ENCODE measurements around the gene SPEG.

DNA sequence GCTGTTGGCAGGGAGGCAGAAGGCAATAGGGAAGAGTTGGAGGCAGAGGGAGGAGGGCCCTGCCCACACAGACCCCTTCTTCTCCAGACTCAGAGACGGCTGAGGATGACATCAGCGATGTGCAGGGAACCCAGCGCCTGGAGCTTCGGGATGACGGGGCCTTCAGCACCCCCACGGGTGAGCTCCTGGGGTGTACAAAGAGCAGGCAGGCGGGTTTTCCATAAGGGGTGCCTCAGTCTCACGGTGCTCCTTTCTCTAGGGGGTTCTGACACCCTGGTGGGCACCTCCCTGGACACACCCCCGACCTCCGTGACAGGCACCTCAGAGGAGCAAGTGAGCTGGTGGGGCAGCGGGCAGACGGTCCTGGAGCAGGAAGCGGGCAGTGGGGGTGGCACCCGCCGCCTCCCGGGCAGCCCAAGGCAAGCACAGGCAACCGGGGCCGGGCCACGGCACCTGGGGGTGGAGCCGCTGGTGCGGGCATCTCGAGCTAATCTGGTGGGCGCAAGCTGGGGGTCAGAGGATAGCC is 10.0 kb downstream of the SPEG start:
- TF ChIP-seq NFYB (CRISPR knock-in tag; conservative IDR thresholded peaks at IDR 0.05; ENCODE audit: low read depth), result no peak
- TF ChIP-seq, protein P1, sequence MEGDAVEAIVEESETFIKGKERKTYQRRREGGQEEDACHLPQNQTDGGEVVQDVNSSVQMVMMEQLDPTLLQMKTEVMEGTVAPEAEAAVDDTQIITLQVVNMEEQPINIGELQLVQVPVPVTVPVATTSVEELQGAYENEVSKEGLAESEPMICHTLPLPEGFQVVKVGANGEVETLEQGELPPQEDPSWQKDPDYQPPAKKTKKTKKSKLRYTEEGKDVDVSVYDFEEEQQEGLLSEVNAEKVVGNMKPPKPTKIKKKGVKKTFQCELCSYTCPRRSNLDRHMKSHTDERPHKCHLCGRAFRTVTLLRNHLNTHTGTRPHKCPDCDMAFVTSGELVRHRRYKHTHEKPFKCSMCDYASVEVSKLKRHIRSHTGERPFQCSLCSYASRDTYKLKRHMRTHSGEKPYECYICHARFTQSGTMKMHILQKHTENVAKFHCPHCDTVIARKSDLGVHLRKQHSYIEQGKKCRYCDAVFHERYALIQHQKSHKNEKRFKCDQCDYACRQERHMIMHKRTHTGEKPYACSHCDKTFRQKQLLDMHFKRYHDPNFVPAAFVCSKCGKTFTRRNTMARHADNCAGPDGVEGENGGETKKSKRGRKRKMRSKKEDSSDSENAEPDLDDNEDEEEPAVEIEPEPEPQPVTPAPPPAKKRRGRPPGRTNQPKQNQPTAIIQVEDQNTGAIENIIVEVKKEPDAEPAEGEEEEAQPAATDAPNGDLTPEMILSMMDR (IDR thresholded peaks at IDR 0.05), result no peak
- TF ChIP-seq ZNF416 (CRISPR knock-in tag; IDR thresholded peaks at IDR 0.05), result no peak
- TF ChIP-seq FOXP4 (CRISPR knock-in tag; IDR thresholded peaks at IDR 0.05), result no peak
- TF ChIP-seq PRRX2 (CRISPR knock-in tag; IDR thresholded peaks at IDR 0.05), result no peak
- TF ChIP-seq CREB1 (CRISPR knock-in tag; IDR thresholded peaks at IDR 0.05), result no peak
- no peak for TF ChIP-seq RELA (CRISPR knock-in tag; IDR thresholded peaks at IDR 0.05; ENCODE audit: borderline replicate concordance)
- TF ChIP-seq USF1 (CRISPR knock-in tag; IDR thresholded peaks at IDR 0.05), result no peak
- TF ChIP-seq SMAD4 (CRISPR knock-in tag; IDR thresholded peaks at IDR 0.05), result no peak
- no peak for TF ChIP-seq KAT7 (CRISPR knock-in tag; IDR thresholded peaks at IDR 0.05; ENCODE audit: borderline replicate concordance)
